Transverse colon (tissue), 4 donors: ENCODE measurements around the gene CD84.

Experiments
- POLR2AphosphoS5 ChIP-seq, 3 donors: sonication (generic); formaldehyde crosslinking; IDR thresholded peaks; one replicate each; pipeline ENCODE4 v1.6.1; 2016; ENCODE audit warnings: antibody characterized with exemption in 3 of 3
- TF ChIP-seq, protein P1 (sequence below), 5 experiments: fragments of 200-600 bp in 3 of 5; fragments of 450-650 bp in 2 of 5; sonication (generic) in 3 of 5; IDR thresholded peaks; 1 replicate in 2 of 5; 2 replicates in 3 of 5; pipeline ENCODE4 v1.5.1; 2016 to 2017; ENCODE audit warnings: antibody characterized with exemption in 5 of 5, inconsistent platforms in 3 of 5, mild to moderate bottlenecking in 2 of 5, moderate library complexity in 1 of 5

- TF ChIP-seq, protein P1, sequence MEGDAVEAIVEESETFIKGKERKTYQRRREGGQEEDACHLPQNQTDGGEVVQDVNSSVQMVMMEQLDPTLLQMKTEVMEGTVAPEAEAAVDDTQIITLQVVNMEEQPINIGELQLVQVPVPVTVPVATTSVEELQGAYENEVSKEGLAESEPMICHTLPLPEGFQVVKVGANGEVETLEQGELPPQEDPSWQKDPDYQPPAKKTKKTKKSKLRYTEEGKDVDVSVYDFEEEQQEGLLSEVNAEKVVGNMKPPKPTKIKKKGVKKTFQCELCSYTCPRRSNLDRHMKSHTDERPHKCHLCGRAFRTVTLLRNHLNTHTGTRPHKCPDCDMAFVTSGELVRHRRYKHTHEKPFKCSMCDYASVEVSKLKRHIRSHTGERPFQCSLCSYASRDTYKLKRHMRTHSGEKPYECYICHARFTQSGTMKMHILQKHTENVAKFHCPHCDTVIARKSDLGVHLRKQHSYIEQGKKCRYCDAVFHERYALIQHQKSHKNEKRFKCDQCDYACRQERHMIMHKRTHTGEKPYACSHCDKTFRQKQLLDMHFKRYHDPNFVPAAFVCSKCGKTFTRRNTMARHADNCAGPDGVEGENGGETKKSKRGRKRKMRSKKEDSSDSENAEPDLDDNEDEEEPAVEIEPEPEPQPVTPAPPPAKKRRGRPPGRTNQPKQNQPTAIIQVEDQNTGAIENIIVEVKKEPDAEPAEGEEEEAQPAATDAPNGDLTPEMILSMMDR (IDR thresholded peaks at IDR 0.05): no peak
- TF ChIP-seq POLR2AphosphoS5 (IDR thresholded peaks at IDR 0.05): no peak
These were observed 78.8 kb downstream of the CD84 start for GRCh38 chr1:160500321-160500990.
